HUES48 (cell line): ENCODE data around the gene IL31.

Experiments
- H3K27ac ChIP-seq: one replicate; pipeline ENCODE4 v1.7.0; 2013; ENCODE audit warnings: low read depth, low read length, inconsistent platforms
- H3K27me3 ChIP-seq: 2 replicates; pipeline ENCODE4 v1.6.1; 2013; ENCODE audit warnings: mild to moderate bottlenecking, low read length; ENCODE audit not compliant: control insufficient read depth, insufficient read depth
- H3K36me3 ChIP-seq: 2 replicates; pipeline ENCODE4 v1.6.1; 2013; ENCODE audit warnings: low read length; ENCODE audit not compliant: control insufficient read depth, insufficient read depth
- H3K4me1 ChIP-seq: 2 replicates; pipeline ENCODE4 v1.6.1; 2013; ENCODE audit warnings: mild to moderate bottlenecking, low read length; ENCODE audit not compliant: control insufficient read depth, insufficient read depth
- H3K4me3 ChIP-seq: 2 replicates; pipeline ENCODE4 v1.5.1; 2013; ENCODE audit warnings: mild to moderate bottlenecking, low read depth, low read length
- H3K9ac ChIP-seq: 2 replicates; pipeline ENCODE4 v1.6.1; 2013; ENCODE audit warnings: mild to moderate bottlenecking, low read depth, low read length, moderate library complexity
- H3K9me3 ChIP-seq: 2 replicates; pipeline ENCODE4 v1.6.1; 2013; ENCODE audit warnings: low read length; ENCODE audit not compliant: control insufficient read depth, insufficient read depth

Gene IL31

GRCh38 chr12:122126713-122127597, 47.1 kb downstream of the IL31 start:
- H3K36me3 ChIP-seq, result peaks cover 32% of the 10 kb centered on the region
- no peak overlapping the region for H3K9ac ChIP-seq
- H3K9me3 ChIP-seq, result no peaks in the 10 kb centered on the region
- no peak overlapping the region for H3K27ac ChIP-seq
- no peak overlapping the region for H3K4me3 ChIP-seq
- H3K27me3 ChIP-seq, result no peaks in the 10 kb centered on the region
- H3K4me1 ChIP-seq, result peaks cover 8% of the 10 kb centered on the region; the same call in 1 of the 2 replicates

GRCh38 chr12:122126342-122126635, 47.7 kb downstream of the IL31 start:
- H3K27me3 ChIP-seq, result no peaks in the 10 kb centered on the region
- H3K27ac ChIP-seq, result no peak overlapping the region
- peaks cover 30% of the 10 kb centered on the region for H3K36me3 ChIP-seq
- H3K9me3 ChIP-seq, result no peaks in the 10 kb centered on the region
- no peak overlapping the region for H3K4me3 ChIP-seq
- peaks cover 8% of the 10 kb centered on the region; the same call in 1 of the 2 replicates for H3K4me1 ChIP-seq
- H3K9ac ChIP-seq, result no peak overlapping the region

- Histone ChIP-seq H3K27ac (no peak overlapping the region), H3K36me3 (peaks cover 28% of the 10 kb centered on the region), H3K9me3 (no peaks in the 10 kb centered on the region), H3K9ac (no peak overlapping the region), H3K27me3 (no peaks in the 10 kb centered on the region), H3K4me3 (no peak overlapping the region), H3K4me1 (peaks cover 8% of the 10 kb centered on the region; the same call in 1 of the 2 replicates)
Observed at GRCh38 chr12:122125452-122126341, 48.3 kb downstream of the IL31 start.

- Histone ChIP-seq H3K27me3 (no peaks in the 10 kb centered on the region), H3K4me3 (no peak overlapping the region), H3K27ac (no peak overlapping the region), H3K4me1 (peaks cover 8% of the 10 kb centered on the region; the same call in 1 of the 2 replicates), H3K36me3 (peaks cover 16% of the 10 kb centered on the region), H3K9me3 (no peaks in the 10 kb centered on the region), H3K9ac (no peak overlapping the region)
Observed at GRCh38 chr12:122124370-122124769, 49.7 kb downstream of the IL31 start.

- H3K27me3 ChIP-seq, result no peaks in the 10 kb centered on the region
- no peak overlapping the region for H3K27ac ChIP-seq
- H3K9me3 ChIP-seq, result no peaks in the 10 kb centered on the region
- H3K36me3 ChIP-seq, result peaks cover 10% of the 10 kb centered on the region
- peaks cover 8% of the 10 kb centered on the region; the same call in 1 of the 2 replicates for H3K4me1 ChIP-seq
- H3K9ac ChIP-seq, result no peak overlapping the region
- H3K4me3 ChIP-seq, result no peak overlapping the region
Observed at GRCh38 chr12:122123761-122124145, 50.3 kb downstream of the IL31 start.

- peaks cover 8% of the 10 kb centered on the region; the same call in 1 of the 2 replicates for H3K4me1 ChIP-seq
- no peaks in the 10 kb centered on the region for H3K27me3 ChIP-seq
- H3K27ac ChIP-seq, result no peak overlapping the region
- no peak overlapping the region for H3K9ac ChIP-seq
- H3K4me3 ChIP-seq, result no peak overlapping the region
- peaks cover 5% of the 10 kb centered on the region; the same call in 1 of the 2 replicates for H3K36me3 ChIP-seq
- H3K9me3 ChIP-seq, result no peaks in the 10 kb centered on the region
Observed at GRCh38 chr12:122123051-122123760, 50.8 kb downstream of the IL31 start.
